Dermis microvascular lymphatic vessel endothelial cell (primary cell): ENCODE data around the gene PLXND1. TPM values are rescaled to one million over a fixed set of nuclear protein-coding genes. Genes with fewer than 3 reads are reported as not detected.

Source experiments
- DNase-seq, 2 donors: peaks; one replicate each; pipeline versions ENCODE4 v3.0.0 to v3.0.0-alpha.2; 2010; ENCODE audit warnings: low read depth in 2 of 2
- total RNA-seq: library from RNA; depleted of rRNA; stranded (reverse); fragments of >200 nt; gene quantifications from 2 replicates; pipeline ENCODE4 v1.2.1, GENCODE V29; 2014

PLXND1 gene
- total RNA-seq, 1 donor from 2014 or later: 273 TPM

DNA sequence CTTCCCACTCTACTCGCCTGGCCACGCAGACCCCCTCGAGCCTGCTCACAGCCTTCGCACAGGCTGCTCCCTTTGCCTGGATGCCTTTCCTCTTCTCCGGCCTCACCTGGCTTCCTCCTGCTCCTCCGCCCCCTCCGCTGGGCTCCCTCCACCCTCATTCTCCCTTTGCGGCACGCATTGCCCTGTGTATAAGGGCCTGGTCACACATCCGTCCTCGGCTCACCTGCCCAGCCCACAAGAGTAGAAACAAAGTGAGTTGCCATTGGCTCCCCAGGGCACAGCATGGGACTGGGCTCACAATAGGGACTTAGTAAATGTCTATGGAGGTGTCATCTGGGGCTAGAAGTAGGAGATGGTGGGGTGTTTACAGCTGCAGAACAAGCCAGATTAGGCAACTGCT lies 4.2 kb downstream of the PLXND1 start:
- DNase-seq: peak in 1 of 2 donors; percentile 52

DNA sequence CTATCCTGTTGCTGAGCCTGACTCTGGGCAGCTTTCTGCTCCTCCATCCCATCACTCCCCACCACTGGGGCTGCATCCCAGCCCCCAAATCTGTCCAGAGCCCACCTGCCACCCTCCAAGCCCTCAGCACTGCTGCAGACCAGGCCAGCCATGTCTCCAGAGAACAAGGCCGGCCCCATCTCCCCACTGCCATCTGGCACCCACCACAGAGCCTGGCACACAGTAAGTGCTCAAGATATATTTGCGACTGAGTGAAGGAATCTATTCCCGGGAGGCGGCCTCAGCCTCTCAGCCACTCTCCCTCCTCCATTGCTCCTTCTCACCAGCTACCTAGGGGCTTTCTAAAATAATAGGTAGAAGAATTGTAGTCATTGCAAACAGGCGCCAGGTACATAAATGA lies 4.8 kb downstream of the PLXND1 start:
- DNase-seq: no peak

DNA sequence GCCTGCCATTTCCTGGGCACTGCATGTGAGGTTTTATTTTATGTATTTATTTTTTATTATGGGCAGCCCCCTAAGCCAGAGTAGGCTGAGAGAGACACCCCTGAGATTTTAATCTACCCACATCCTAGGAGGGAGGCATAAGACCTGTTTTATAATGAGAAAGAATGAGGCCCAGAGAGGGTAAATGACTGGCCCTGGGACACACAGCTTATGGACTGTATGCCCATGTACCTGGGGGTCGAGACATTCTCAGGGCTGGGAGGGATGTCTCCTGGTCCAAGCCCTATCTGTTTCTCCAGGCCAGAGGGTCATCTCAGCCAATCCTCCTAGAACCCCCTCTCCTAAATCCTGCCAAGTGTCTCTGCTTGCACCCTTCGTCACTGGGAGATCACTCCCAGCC lies 6.1 kb downstream of the PLXND1 start:
- DNase-seq: no peak

GRCh38 chr3:129599607-129600006 lies 6.9 kb downstream of the PLXND1 start:
- peak; percentile 82 to 98 for DNase-seq

GRCh38 chr3:129599073-129599472 lies 7.4 kb downstream of the PLXND1 start:
- peak in 1 of 2 donors; percentile 77 for DNase-seq

DNA sequence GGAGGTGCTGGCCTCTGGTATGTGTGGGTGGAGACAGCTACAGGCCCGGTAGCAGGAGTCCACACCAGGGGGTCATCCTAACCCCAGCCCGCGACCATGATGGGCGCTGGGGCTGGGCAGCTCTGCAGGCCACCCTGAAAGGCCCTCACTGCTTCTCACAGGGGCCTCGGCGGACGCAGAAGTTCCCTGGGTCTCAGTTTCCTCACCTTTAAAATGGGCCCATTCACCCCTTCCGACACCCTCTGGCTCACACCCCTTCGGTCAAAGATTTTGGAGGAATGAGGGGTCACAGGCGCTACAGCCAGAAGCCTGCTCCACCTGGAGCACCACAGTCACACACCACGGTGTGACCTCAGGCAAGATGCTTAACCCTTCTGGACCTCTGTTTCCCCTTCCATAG lies 8.0 kb downstream of the PLXND1 start:
- no peak for DNase-seq

GRCh38 chr3:129598000-129598381 lies 8.5 kb downstream of the PLXND1 start:
- peak in 1 of 2 donors; percentile 36 for DNase-seq

DNA sequence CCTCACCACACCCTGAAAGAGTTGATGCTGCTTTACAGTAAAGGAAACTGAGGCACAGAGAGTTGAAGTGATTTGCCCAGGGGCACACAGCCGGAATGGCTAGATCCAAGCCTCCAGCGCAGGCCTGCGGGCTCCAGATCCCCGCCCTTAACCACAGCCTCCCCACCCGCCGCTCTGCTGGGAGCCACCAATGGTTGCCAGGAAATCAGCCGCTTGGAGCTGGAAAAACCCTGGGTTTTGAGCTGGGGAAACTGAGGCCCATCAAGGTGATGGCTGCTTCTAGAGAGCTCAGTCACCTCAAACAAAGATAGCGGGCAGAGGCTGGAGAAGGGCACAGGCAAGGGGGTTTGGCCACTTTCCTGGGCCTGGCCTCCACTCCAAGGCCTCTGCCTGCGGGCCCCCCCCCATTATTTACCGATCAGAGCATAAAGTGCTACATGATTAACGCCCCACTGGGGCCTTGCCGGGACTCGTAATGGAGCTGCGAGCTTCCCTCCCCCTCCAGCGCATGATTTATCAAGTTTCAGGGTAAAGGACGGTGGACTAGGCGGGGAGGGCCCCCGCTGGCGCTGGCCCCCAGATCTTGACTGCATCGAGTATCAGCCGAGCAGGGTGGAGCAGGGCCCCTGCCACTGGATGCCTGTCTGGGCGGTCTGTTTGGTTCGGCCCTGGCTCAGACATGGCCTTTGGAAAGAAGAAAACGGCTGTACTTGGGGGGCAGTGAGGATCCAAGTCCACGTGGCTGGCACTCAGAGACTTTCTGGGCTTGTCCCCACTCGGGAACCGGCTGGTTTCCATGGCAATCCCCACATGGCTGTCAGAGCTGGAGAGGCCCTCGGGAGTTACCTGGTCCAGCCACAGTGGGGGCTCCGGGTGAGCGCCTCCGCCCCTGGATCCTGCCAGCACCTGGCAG lies 9.1 kb downstream of the PLXND1 start:
- DNase-seq: peak in 1 of 2 donors; percentile 60

GRCh38 chr3:129596194-129597086 lies 10.0 kb downstream of the PLXND1 start:
- peak; percentile 90 to 99 for DNase-seq

GRCh38 chr3:129595544-129596193 lies 10.8 kb downstream of the PLXND1 start:
- DNase-seq: no peak

GRCh38 chr3:129594907-129595390 lies 11.5 kb downstream of the PLXND1 start:
- DNase-seq: no peak

GRCh38 chr3:129594409-129594808 lies 12.1 kb downstream of the PLXND1 start:
- no peak for DNase-seq

DNA sequence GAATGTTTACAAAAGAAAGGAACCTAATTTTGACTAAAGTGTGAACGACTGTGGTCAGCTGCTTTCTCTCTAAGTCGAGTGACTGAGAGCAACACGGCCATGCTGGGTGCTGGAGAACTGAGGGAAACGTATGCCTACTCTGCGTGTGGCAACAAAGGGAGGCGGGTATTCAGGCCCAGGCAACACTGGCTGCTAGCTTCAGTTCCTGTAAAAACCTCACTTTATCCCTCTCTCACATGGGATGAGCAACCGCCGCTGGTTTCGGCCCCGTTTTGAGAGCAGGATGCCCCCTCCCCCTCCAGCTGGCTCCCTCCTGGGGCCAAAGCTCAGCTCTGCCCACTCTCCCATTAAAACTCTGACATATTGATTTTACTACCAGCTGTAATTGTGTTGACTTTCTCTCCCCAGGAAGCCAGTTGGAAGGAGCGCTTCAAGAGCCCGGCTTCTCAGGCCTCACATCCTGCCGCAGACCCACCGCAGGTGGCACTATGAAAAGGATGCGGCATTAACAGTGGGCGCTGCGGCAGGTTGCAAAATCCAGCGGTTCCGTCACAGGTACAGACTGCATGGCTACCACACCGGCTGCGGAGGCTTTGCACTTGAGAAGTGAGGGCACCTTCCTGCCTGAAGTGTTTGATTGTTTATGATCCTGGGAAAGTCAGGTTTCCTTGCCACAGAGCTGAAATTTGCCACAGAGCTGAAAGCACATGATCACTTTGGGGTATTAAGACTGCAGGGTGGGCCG lies 12.7 kb downstream of the PLXND1 start:
- peak in 1 of 2 donors; percentile 56 for DNase-seq

GRCh38 chr3:129593230-129593594 lies 13.3 kb downstream of the PLXND1 start:
- peak in 1 of 2 donors; percentile 48 for DNase-seq

GRCh38 chr3:129592381-129593131 lies 13.9 kb downstream of the PLXND1 start:
- DNase-seq: peak in 1 of 2 donors; percentile 72

GRCh38 chr3:129591932-129592331 lies 14.5 kb downstream of the PLXND1 start:
- DNase-seq: peak in 1 of 2 donors; percentile 20

- DNase-seq: no peak
These were observed 16.3 kb downstream of the PLXND1 start for GRCh38 chr3:129590215-129590614.

DNA sequence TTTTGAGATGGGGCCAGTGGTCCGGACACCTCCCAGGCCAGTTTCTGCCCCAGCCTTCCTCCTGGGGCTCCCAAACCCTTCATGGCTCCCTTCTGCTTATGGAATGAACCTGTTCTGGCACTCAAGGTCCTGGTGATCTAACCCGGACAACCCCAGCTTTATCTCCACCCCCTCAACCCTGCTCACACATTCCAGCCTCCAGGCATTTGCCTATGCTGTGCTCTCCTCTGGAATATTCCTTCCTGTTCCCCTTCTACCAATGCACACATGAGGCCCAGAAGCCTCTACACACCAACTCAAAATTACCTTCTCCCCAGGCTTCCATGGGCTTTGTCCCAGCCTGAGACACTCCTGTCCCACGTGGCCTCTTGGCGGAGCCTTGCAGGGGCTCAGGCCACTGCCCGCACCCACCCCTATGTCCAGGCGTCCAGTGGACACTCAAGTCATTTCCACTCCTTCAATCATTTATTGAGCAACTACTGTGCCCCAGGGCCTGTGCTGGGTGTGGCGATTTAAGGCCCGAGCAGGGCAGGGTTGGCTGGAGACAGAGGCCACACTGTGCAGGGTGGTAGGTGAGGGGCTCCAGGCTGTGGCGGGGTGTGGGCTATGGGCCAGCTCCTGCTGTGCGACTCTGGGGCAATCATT lies 18.8 kb downstream of the PLXND1 start:
- no peak for DNase-seq

DNA sequence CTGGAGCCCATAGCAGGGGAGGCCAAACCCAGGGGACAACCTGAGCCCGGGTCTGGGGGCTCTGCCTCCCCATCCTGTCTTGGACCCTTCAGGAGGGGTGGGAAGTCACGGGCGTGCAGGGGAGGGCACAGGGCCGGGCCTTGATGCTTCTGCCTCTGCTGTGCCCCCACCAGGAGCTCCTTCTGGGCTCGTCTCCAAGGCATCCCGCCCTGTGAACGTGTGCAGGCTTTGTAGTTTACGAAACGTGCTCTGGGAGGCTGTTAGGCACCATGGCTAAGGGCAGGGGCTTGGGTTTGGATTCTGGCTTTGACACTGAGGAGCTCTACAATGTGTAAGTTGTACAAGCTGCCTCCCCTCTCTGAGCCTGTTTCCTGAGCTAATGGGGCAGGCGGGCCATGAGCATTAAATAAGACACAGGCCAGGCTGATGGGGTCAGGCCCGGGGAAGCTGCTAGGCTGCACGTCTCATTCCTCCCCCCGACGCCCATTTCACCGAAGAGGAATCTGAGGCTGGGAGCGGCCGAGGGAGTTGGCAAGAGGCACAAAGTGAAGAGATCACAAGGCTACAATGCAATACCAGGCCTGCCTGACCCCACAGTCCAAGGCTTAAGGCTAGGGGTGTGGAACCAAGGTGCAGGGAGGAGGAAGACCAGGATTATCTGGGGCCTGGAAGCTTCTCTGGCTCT lies 19.6 kb downstream of the PLXND1 start:
- no peak for DNase-seq
